DMS53 treated with DMSO at 0.1 percent for 48 hours (cell line): ENCODE data around the gene SLC35B2.

Source experiments
- DNase-seq: peaks from one replicate; lab custom pipeline; 2025; ENCODE audit not compliant: unreplicated experiment; lab: John Stamatoyannopoulos, UW

SLC35B2 gene

GRCh38 chr6:44257025-44257752 is at the start of gene SLC35B2:
Gene SLC35B2 (minus strand): TSS chr6:44257528. CDS start chr6:44257410, 118 bp downstream.
- DNase-seq, result peak; percentile 48

GRCh38 chr6:44306710-44307109 is 49.4 kb upstream of the SLC35B2 start:
- DNase-seq, result no peak

DNA sequence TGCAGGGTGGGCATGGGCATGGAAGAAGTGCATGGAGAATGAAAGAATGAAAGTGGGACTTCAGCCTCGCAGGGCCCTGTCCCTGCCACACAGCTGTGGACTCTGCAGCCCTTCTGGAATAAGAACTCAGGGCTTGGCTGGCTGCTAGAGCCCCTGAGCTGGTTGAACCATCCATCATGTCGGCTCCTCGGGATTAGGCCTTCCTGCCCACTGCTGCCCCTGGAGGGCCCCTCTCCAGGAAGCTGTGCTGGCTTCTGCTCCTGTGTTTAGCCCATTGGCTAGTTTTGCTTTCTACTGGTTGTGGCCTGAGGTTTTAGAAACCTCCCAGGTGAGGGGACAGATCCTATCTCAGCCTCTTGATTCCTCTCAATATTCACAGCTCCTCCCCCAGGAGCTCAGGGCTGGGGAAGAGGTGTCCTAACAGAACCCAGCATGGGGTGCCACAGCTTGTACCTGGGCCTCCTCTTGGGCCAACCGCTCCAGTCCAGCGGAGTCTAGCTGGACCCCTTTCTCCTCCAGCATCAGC is 47.9 kb upstream of the SLC35B2 start:
- DNase-seq, result no peak

DNA sequence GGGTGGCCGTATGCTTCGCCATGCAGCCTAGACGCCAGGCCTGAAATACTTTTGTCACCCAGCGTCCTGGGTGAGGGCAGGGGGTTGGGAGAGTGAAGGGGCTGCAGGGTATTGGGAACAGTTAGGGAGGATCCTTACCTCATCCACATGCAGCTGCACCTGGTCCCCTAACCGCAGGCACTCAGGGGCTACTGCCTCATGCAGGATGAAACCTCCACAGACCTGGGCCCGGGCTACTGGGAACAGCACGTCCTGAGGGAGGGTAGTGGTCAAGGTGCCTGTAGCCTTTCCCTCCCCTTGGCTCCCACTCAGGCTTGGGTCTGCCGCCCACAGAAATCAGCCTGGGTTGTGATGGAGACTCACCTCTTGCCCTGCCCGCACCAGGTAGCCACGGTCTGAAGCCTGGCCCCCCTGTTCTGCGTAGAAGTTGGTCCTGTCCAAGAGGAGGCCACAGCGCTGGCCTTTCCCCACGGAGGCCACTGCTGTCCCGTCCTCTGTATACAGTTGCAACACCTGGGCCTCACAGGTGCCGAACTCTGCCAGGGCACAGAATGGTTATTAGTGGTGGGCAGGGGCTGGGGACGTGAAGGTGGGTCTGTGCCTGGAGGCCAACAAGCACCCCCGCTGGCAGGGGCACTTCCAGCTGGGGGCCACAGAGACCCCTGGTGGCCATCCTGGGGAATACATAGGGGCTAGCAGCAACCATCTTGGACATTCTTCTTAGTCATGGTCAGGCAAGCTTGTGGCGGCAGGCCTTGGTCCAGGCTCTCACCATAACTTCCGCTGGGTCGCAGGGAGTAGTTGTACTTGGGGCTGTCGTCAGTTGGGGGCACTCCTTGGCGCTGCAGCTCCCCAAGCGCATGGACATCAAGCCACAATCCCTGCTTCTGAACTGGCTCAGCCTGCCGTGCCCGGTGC is 47.2 kb upstream of the SLC35B2 start:
- DNase-seq, result no peak

- no peak for DNase-seq
Measured at GRCh38 chr6:44303842-44304241, 46.5 kb upstream of the SLC35B2 start.

DNA sequence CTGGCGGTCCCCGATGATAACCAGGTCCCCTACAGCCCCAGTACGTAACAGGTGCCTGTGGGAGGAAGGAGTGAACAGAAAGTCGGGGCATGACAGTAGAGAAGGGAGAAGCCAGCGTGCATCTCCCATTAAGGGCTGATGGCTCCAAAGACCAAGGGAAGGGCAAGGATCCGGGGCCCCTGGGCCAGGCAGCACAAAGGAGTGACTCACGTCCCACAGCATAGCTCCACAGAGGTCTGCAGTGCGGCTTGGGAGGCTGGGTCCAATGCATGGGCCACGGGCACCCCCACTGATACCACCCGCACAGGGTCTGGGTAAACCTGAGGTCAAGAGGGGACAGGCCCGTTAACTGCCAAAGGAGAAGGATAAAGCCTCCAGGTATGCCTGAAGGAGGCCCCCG is 45.5 kb upstream of the SLC35B2 start:
- no peak for DNase-seq

- no peak for DNase-seq
Measured at GRCh38 chr6:44301782-44302564, 44.6 kb upstream of the SLC35B2 start.

DNA sequence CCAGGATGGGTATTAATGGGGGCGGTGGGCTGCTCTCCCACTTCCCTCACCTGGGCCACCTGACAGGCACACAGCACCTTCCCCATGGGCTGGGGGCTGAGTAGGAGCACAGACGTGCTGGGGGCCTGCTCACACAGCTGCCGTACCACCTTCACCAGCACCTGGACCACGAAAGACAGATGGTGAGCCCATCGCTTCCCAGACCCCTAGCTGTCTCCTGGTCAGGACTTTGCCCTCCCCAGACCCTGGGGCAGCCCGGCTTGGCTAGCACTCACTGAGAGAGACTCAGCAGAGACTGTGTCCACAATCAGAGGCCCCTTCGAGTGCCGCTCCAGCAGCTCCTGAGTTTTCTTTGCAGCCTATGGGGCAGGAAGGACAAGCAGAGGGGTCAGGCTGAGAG is 43.8 kb upstream of the SLC35B2 start:
- DNase-seq, result no peak

GRCh38 chr6:44300292-44300823 is 43.0 kb upstream of the SLC35B2 start:
- no peak for DNase-seq

DNA sequence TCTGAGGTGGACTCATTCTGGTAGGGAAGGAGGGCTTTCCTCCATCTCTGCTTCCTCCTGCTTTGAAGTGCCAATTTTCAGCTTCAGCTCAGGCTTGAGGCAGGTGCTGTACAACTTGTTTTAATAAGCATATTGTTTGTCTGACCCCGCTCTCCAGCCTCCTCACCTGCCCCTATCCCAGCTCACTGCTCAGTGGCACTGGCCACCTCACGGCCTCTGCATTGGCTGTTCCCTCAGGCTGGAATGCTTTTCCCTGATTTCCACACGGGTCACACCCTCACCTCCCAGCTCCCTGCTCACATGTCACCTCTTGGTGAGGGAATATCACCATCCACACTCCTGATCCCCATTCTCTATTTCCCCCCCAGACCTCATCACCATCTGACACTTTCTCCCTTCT is 41.5 kb upstream of the SLC35B2 start:
- no peak for DNase-seq

DNA sequence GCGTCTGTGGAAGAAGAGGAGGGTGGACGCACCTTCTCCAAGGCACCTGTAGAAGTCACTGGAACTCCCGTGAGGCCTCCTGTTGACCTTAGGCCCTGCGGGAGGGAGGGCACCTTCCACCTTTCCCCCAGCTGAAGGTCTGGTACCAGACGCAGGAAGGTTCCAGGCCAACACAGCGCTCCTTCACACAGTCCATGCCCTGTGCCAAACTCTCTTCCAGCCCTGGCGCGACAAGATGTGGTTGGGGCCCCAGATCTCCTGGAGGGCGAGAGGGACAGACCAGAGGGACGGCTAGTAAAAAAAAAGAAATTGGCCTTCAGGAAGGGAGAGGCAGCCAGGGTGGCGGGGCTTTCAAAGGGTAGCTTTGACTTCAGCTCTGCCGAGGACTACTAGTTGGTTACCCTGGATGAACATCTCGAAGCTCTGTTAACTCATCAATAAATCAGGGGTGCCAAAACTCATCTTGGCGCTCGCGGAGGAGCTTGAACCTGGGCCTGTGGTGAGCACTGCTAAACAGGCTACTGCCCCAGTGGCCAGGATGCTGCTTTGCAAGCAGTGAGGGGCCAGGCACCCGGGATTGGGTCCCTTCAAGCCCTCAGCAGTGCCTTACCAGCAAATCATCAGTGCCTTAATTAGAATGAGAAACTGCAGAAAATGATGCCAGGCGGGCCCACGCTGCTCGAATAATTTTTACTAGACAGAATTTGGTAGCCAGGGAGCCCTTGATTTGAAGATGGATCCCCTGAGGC is 40.9 kb upstream of the SLC35B2 start:
- no peak for DNase-seq

DNA sequence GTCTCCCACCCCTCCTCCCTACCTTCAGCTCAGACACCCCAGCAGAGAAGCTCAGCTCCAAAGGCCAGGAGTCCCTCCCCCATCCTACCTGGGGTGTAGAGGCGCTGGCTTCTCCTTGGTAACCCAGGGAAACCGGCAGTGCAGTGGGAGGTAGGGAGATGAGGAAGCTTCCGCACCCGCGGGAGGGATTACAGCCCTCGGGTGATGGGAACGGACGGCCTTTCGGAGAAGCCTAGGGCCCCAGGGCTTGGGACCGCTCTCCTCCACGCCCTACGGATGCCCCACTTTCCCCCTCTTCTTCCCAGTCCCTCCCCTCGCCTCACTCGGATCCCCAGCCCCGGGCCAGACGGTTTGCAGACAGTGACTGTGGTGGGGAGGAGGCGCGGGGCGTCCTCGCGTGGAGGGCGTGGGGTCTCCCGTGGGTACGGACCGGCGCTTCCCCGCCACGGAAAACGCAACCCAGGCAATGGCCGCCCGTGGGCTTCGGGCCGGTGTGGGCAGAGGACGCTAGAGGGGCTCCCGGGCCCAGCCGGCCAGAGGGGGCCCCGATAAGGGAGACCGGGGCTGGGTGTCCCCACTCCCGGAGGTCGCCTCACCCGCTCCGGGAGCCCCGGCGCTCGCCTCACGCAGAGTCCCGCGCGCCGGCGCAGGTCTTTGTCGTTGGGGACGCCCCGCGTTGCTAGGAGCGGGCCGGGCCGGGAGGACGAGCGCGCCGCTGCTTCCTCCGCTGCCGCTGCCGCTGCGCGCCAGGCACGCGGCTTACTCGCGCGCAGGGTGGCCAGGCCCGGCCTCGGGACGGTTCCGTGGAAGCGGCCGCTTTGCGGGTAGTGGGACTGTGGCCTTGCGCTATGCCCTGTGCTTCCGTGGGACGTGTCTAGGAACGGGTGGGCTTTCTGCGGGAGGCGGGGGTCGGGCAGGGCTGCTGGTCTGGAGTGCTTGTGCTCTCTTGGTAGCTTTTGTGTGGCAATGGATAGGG is 40.0 kb upstream of the SLC35B2 start:
- DNase-seq, result peak; percentile 13

DNA sequence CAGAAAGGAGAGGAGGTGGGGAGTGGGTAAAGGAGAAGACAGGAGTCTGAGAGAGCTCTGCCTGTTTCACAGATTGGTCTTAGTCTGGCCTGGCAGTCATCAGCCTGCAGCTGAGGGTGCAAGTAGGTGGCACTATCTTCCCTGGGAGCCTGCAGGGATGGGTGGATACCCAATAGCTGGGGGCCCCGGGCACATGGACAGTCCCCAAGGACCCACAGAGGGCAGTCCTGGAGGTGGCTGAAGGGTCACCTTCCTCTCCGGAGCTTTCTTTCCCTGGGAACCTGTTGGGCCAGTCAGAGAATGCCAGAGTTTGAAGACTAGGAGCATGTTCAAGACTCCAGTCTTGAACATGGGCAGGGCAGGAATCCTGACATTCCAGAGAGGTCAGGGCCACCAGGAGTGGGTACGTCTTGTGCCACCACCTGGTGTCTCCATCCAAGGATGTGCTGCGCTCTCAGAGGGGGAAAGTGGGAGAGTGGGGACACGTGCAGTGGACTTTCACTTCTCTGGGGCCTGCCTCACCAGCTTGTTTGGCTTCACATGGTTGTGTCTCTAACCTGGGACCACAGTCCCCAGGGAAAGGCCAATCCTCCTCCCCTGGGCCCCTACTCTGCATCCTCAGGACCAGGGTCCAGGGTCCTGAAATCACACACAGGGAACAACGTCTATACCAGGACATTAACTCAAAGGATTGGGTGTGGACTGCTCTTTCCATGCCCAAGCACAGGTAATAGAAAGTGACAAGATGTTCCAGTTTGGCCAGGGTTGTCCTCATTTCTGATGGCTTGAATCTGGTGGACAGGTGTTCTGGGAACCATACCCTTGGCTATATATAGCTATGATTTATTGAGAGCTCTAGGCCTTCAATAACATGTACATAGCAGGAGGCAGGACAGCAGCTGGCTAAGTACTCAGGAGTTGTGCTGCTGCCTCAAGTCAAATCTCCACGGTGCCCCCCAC is 37.8 kb upstream of the SLC35B2 start:
- DNase-seq, result no peak

DNA sequence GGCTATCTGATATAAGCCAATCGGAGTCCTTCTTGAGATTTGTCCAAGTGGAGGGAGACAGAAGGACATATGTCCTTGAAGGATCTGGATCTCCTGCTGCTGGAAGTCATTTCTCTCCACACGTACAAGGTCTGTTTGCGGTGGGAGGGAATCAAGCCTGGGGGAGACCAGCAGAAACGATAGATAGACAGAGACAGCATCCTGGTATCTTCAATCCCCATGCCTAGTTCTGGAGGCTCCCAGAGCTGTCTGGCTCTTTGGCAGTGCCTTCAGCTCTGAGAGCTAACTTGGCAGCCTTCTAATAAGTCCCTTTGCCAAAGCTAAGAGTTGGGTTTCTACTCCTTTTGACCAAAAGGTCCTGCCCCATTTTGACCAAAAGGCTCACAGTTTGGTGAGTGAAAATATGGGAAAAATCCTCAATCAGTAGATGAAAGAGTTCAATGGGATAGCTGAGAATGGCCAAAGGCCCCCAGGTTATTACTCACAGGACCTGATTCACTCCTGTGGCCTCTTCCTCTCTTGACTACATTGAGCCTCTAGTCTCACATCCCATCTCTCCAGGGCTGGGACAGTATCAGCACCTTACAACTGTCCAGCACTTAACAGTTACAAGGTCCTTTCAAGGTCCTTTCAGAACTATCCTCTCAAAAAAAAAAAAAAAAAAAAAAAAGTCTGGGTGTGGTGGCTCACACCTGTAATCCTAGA is 35.5 kb upstream of the SLC35B2 start:
- no peak for DNase-seq

DNA sequence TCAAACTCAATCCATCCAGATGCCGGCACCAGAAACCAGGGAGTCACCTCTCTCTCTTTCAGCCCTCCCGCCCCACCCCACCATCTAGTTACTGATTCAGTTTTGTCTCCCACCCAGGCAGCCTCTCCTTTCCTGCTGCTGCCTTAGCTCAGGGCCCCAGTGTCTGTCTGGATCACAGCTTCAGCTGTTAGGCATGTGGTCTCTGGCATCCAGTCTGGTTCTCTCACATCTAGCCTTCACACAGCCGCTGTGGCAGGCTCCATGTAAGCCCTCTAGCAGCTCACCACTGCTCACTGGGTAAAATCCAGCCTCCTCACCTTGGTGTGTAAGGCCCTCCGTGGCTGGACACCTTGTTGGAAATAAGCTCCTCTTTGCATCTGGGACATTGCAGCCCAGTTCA is 34.5 kb upstream of the SLC35B2 start:
- DNase-seq, result no peak

DNA sequence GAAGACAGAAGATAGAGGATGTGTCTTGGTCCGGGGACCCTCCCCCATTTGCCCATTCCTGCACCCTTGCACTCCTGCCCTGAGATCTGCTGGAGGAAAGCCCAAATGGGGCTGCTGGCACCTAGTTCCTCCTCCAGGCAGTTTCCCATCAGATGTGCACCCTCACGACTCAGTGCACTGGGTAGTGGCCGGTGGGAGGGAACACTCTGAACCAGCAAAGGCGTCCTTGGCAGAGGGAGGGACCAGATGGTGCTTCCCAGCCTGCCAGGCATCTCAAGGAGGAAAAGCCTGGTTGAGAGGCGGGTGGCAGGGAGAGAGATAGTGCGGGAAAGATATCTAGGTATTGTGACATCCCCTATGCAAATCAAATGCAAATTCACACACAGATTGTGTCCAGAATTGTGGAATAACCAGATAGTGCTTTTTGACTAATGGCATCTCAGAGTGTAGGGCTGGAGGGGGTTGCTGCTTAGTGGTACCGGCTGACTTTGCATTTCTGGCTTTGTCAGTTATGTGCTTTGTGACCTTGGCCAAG is 32.5 kb upstream of the SLC35B2 start:
- no peak for DNase-seq

DNA sequence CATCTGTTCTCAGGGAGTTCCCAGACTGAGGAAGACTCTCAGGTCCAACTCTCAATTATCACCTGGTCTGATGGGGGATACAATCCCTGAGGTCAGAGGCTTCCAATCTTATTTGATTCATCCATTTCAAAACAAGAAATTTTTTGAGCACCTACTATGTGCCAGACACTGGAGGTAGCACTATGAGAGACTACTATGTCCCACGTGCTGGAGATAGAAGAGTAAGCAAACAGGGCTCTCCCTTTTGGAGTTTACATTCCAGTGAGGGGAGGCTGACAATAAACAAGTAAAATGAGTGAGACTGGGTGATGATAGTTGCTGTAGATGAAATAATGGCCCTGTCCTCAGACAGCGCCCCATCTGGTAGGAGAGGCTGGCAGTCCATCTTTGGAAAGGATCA is 29.4 kb upstream of the SLC35B2 start:
- no peak for DNase-seq
